Stimulated activated CD4-positive, alpha-beta T cell treated with anti-CD3 and anti-CD28 coated beads, Interleukin-4, amount 100 ng/mL, for 4 hours (primary cell): ENCODE measurements around the gene VDAC1.
"Not testable (repeated sequence)": the region's sequence is repeated elsewhere in the genome, so short reads cannot be mapped to it uniquely, and the experiment has no call there.

Source experiments
- DNase-seq, 2 experiments: peaks; one replicate each; pipeline ENCODE4 v3.0.0-alpha.2; 2020

The VDAC1 gene

GRCh38 chr5:133994297-133994989 lies 10.3 kb downstream of the VDAC1 start:
- no peak for DNase-seq

- DNase-seq, result no peak
Observed at GRCh38 chr5:133993185-133993936, 11.4 kb downstream of the VDAC1 start.

GRCh38 chr5:133992429-133993155 lies 12.2 kb downstream of the VDAC1 start:
- no peak for DNase-seq

- no peak for DNase-seq
Observed at GRCh38 chr5:133991171-133991910, 13.4 kb downstream of the VDAC1 start.

- DNase-seq, result no peak
Observed at GRCh38 chr5:133990396-133990795, 14.4 kb downstream of the VDAC1 start.

GRCh38 chr5:133985540-133986180 lies 19.1 kb downstream of the VDAC1 start:
- DNase-seq, result no peak

DNA sequence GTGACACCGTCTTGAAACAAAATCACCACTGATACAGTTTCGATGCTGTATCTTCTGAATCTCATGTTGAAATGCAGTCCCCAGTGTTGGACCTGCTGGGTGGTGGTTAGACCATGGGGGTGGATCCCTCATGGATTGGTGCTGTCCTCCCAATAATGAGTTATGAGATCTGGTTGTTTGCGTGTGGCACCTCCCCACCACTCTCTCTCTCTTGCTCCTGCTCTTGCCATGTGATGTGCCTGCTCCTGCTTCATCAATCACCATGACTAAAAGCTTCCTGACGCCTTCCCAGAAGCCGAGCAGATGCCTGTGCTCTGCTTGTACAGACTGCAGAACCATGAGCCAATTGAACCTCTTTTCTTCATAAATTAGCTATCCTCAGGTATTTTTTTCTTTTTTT lies 21.1 kb downstream of the VDAC1 start:
- no peak for DNase-seq

DNA sequence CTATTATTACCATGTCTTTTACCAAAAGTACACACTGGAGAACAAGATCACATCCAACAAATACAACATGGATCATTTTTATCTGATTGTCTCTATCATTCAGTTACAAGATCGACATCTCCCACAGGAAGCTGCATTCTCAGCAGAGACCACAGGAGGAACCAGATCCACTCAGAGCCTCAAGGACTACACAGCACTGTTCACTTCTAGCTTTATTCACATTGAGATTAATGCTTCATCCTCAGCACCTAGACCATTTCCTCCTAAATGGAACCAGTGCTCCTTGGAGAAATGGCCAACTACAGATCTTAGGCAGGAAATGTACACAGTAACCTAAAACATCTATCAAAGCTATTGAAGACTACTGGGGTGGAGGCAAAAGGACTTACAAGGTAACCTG lies 23.1 kb downstream of the VDAC1 start:
- DNase-seq, result no peak

DNA sequence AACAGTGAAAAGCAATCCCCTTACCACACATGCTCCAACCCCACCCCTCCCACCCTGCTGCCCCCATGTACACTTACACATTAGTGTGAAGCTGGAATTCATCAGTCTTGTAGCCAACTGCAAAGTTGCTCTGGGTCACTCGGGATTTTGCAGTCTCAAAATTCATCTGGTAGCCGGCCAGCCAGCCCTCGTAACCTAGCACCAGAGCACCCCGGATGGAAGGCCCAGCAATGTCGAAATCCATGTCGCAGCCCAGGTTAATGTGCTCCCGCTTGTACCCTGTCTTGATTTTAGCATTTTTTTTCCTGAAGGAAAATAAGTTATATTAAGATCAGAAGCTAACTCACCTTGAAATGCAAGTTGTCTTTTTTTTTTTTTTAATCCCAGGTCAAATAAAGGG lies 24.1 kb downstream of the VDAC1 start:
- DNase-seq, result no peak

- DNase-seq, result no peak
Observed at GRCh38 chr5:133978943-133979342, 25.8 kb downstream of the VDAC1 start.

- no peak for DNase-seq
Observed at GRCh38 chr5:133977858-133978257, 26.9 kb downstream of the VDAC1 start.

DNA sequence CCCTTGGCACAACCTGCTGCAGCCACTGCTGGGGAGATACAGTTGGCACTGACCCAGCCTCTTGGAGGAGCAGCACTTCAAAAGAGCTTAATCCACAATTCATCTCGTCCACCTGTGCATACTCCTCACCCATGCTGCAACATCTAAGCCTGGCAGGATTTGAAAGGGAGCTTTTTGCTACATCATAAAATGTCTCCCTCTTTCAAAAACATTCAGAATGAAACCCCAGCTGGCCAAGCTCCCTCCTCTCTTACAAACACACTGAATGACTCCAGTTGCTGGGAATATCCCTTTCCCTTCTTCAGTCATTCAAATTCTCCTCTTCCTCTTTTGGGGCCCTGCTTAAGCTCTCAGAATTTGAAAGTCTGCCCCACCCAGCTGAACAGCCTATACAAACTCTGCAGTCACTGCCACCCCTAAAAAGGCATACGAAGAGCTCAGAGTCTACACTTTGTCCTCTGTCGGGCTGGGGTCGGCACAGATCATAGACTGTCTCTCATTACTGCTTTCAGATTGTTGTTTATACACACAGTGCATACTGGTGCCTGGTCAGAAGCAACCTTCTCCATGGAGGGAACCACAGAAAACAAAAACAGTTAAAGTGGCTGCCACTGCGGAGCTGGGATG lies 27.5 kb downstream of the VDAC1 start:
- DNase-seq, result no peak

- not testable (repeated sequence) for DNase-seq
Observed at GRCh38 chr5:133975546-133975945, 29.2 kb downstream of the VDAC1 start.

DNA sequence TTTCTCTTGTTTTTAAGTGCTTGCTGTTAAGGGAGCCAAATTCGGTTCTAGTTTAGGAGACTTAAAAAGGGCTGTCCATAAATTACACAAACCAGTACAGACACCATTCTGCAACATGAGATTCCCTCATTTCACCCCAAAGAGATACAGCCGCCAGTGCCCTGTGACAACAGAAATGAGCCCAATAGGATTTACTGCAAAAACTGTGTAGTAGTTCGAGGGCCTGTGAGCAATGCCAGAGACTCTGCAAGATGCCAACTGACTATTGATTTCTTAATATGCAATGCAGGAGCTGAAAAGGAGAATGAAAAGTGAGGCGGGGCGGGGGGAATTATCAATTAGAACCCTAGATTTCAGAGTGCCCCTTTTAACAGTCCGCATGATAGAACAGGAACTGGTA lies 30.6 kb downstream of the VDAC1 start:
- DNase-seq, result no peak

GRCh38 chr5:133970325-133970909 lies 34.4 kb downstream of the VDAC1 start:
- no peak for DNase-seq

GRCh38 chr5:133969654-133970324 lies 35.0 kb downstream of the VDAC1 start:
- no peak for DNase-seq

DNA sequence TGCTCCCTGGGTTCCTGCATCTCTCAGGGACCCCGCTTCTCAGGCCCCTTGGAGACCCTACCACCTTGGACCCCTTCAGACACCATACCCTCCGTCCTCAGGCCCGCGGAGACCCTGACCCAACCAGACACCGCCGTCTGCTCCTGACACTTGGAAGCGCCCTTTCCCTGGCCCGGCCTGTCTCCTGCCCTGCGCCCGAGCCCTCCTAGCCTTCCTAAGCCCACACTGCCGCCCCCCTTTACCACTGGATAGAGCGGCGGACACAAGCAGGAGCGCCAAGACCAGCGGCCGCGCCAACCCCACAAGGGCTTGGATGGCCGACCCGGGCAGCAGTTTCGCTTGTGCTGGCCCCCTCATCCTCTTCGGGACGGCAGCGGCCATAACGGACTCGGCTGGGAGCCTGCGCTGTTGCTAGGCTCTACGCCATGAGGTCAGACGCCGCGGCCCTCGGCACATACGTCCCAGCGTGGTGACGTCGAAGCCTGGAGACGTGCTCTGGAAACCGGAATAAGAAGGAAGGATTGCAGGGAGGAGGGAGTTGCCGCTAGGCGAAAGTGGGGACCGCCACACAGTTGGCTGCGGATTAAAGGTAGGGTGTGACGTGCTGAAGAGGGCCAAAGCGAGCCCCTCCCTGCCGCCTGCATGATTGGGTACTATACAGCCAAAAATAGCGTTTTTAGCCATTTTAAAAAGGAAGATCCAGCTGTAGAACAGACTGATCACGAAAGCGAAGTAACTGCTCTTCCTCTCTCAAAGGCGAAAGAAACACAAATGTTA lies 36.4 kb downstream of the VDAC1 start, which contains the start of gene C5orf15:
TSS of gene C5orf15 (minus strand) at position 422 of the 777 bp plus-strand sequence. CDS start at position 381, 41 bp downstream.
- peak; percentile 86 to 88 for DNase-seq

- DNase-seq, result peak in 1 of 2 experiments; percentile 12
Observed at GRCh38 chr5:133967698-133968203, 37.0 kb downstream of the VDAC1 start.

DNA sequence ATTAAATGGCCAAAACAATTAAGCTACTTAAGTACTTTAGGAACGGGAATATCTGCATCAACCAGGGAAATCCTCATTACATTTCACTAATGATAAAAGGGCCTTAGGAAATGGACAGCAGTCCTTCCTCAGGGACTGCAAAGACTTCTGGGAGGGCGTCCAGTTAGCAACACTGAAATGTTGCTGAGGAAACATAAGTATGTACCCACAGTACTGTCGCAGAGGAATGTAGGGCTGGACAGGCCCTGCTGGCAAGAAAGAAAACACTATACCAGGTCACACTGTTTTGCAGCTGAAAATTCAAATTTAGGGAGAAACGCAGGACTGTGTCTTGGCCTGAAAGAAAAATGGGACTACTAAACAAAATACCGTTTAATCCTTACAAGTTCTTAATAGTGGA lies 37.7 kb downstream of the VDAC1 start:
- DNase-seq, result no peak

DNA sequence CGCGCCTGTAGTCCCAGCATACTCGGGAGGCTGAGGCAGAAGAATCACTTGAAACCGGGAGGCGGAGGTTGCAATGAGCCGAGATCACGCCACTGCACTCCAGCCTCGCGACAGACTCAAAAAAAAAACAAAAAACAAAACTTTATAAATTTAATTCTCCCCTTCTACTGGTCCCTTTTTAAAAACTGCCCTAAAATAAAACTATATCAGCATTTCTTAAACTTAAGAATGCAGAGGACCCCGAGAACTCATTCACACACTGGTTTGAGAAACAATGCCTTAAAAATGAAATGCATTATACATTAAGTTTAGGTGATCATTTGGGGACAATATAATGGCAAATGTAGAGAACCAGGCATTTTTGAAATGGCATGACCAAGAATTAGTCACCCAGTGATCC lies 38.7 kb downstream of the VDAC1 start:
- DNase-seq, result no peak
